OCI-LY7 (cell line): ENCODE data around the gene ZNF532.

ENCODE experiments used
- EZH2phosphoT487 ChIP-seq: fragments of 200-600 bp; sonication (generic); IDR thresholded peaks from 2 replicates; pipeline ENCODE4 v1.6.1; 2018; ENCODE audit warnings: low read depth, borderline replicate concordance, mild to moderate bottlenecking, mixed run types, antibody characterized with exemption, low read length, moderate library complexity, mixed read lengths
- TF ChIP-seq, protein P1 (sequence below): fragments of 200-600 bp; sonication (generic); conservative IDR thresholded peaks from 2 replicates; pipeline ENCODE4 v1.5.1; 2014; ENCODE audit warnings: mild to moderate bottlenecking, antibody characterized with exemption, low read length, moderate library complexity, mixed read lengths

DNA sequence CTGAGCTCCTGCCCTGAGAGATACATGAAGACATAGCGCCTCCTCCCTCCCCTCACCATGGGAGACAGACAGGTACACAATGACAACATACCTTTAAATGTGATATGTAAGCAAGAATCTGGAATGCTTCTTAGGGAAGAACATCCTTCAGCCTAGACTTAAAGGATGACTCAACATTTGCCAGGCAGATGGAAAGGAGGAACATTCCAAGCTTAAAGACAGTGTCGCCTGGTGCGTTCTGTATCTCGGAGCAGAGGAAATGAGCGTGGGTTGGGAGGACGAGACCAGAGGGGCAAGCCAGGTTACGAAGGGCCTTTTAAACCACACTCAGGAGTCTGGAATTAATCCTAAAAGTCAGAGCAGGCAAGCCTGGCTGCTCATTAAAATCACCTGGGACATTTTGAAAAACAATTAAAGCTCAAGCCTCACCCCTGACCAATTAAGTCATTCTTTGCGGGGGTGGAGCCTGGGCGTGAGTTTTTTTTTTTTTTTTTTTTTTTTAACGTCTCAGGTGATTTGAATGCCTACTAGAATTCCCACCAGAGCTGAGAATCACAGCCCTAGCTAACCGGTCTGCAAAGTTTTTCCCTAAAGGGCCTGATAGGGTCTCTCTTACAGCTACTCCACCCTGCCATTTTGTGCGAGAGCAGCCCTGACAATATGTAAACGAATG is 143.8 kb downstream of the ZNF532 start:
- TF ChIP-seq, protein P1, sequence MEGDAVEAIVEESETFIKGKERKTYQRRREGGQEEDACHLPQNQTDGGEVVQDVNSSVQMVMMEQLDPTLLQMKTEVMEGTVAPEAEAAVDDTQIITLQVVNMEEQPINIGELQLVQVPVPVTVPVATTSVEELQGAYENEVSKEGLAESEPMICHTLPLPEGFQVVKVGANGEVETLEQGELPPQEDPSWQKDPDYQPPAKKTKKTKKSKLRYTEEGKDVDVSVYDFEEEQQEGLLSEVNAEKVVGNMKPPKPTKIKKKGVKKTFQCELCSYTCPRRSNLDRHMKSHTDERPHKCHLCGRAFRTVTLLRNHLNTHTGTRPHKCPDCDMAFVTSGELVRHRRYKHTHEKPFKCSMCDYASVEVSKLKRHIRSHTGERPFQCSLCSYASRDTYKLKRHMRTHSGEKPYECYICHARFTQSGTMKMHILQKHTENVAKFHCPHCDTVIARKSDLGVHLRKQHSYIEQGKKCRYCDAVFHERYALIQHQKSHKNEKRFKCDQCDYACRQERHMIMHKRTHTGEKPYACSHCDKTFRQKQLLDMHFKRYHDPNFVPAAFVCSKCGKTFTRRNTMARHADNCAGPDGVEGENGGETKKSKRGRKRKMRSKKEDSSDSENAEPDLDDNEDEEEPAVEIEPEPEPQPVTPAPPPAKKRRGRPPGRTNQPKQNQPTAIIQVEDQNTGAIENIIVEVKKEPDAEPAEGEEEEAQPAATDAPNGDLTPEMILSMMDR, result no peak
- TF ChIP-seq EZH2phosphoT487, result no peak
